Activated T-helper 1 cell treated with anti-CD3 and anti-CD28 coated beads, Interleukin-2, amount 50 U/mL, for 16 hours (primary cell): ENCODE data around the gene SAE1.
A peak's percentile ranks its signal among the peaks of the same experiment; 100 is the strongest.

ENCODE experiments used
- DNase-seq, 2 donors: peaks; one replicate each; pipeline ENCODE4 v3.0.0-alpha.2; 2020; ENCODE audit warnings: low read depth in 1 of 2, low spot score in 1 of 2

Gene SAE1

GRCh38 chr19:47210180-47210490 lies 79.5 kb downstream of the SAE1 start:
- DNase-seq: no peak

- peak; percentile 58 to 61 for DNase-seq
Measured at GRCh38 chr19:47210689-47211316, 80.2 kb downstream of the SAE1 start.

- no peak for DNase-seq
Measured at GRCh38 chr19:47215581-47215980, 84.9 kb downstream of the SAE1 start.

GRCh38 chr19:47221080-47221841 lies 90.6 kb downstream of the SAE1 start:
- no peak for DNase-seq

- no peak for DNase-seq
Measured at GRCh38 chr19:47221890-47222289, 91.3 kb downstream of the SAE1 start.

- peak; percentile 77 to 80 for DNase-seq
Measured at GRCh38 chr19:47225746-47226425, 95.3 kb downstream of the SAE1 start.

- DNase-seq: no peak
Measured at GRCh38 chr19:47226426-47227351, 96.1 kb downstream of the SAE1 start.

- no peak for DNase-seq
Measured at GRCh38 chr19:47227352-47228167, 96.9 kb downstream of the SAE1 start.

- DNase-seq: no peak
Measured at GRCh38 chr19:47228168-47228936, 97.7 kb downstream of the SAE1 start.

- no peak for DNase-seq
Measured at GRCh38 chr19:47228937-47229675, 98.5 kb downstream of the SAE1 start.

- DNase-seq: no peak
Measured at GRCh38 chr19:47229676-47230053, 99.0 kb downstream of the SAE1 start.

- peak; percentile 73 to 76 for DNase-seq
Measured at GRCh38 chr19:47230054-47230920, 99.7 kb downstream of the SAE1 start.

- no peak for DNase-seq
Measured at GRCh38 chr19:47230921-47231214, 100.2 kb downstream of the SAE1 start, which contains the start of gene BBC3. TSS of gene BBC3 (minus strand) at chr19:47231199. CDS start at chr19:47228431, 2,768 bp downstream.

GRCh38 chr19:47231215-47232054 lies 100.8 kb downstream of the SAE1 start:
- peak; percentile 76 to 90 for DNase-seq

- no peak for DNase-seq
Measured at GRCh38 chr19:47232422-47233211, 102.0 kb downstream of the SAE1 start.

GRCh38 chr19:47236072-47236675 lies 105.5 kb downstream of the SAE1 start:
- DNase-seq: no peak
